ENCODE measurements around the gene DNAJC24. TPM values are rescaled to one million over a fixed set of nuclear protein-coding genes. Genes with fewer than 3 reads are reported as not detected.

The DNAJC24 gene
- total RNA-seq, 1 donor from 2014 or later = 14.6 TPM

DNA sequence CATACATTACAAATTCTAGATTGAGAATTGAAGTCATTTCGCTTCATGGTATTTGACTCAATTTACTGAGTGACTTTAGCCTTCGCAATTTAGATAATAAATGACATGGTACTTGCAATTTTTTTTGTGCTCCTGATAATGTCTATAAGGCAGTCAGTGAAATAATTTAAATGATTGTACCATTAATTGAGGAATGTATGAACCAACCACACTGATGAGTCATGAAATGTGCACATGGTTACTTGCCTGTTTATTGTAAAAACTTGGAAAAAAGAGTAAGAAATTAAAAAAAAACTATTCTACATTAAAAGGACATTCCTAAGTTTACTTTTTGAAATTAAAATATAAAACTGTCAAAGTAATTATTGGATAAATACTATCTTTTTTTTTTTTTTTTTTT is 43.3 kb downstream of the DNAJC24 start:
- Mint-ChIP-seq H3K4me1 (ENCODE audit: low read depth) (peaks cover 12% of the 10 kb centered on the region), H3K36me3 (ENCODE audit: low read depth) (peaks cover 8% of the 10 kb centered on the region), H3K9me3 (ENCODE audit: low read depth) (peaks cover 9% of the 10 kb centered on the region), H3K27ac (ENCODE audit: unreplicated experiment) (no peak overlapping the region), H3K27me3 (ENCODE audit: low read depth) (no peaks in the 10 kb centered on the region), H3K4me3 (ENCODE audit: unreplicated experiment) (no peak overlapping the region)
- TF ChIP-seq, protein P1, sequence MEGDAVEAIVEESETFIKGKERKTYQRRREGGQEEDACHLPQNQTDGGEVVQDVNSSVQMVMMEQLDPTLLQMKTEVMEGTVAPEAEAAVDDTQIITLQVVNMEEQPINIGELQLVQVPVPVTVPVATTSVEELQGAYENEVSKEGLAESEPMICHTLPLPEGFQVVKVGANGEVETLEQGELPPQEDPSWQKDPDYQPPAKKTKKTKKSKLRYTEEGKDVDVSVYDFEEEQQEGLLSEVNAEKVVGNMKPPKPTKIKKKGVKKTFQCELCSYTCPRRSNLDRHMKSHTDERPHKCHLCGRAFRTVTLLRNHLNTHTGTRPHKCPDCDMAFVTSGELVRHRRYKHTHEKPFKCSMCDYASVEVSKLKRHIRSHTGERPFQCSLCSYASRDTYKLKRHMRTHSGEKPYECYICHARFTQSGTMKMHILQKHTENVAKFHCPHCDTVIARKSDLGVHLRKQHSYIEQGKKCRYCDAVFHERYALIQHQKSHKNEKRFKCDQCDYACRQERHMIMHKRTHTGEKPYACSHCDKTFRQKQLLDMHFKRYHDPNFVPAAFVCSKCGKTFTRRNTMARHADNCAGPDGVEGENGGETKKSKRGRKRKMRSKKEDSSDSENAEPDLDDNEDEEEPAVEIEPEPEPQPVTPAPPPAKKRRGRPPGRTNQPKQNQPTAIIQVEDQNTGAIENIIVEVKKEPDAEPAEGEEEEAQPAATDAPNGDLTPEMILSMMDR (IDR thresholded peaks at IDR 0.05) = no peak
- no peak for DNase-seq (ENCODE audit: low spot score)

DNA sequence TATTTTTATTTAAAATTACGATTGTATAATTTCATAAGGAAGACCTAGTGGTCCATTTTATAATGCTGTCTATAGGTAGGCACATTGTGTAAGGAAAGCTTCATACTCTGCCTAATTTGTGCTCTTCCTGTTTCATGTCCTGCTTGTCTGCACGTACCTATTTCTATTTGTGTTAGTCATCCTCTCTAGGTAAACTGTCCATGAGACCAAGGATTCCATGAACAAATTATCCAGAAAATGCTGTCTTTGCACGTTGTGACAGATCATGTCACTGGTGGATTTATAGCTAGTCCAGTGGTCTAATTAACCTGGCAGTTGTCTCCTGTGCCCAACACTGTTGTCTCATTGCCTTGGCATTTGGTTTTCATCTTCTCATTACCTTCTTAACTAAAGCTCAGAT is 44.7 kb downstream of the DNAJC24 start:
- H3K9me3 Mint-ChIP-seq (ENCODE audit: low read depth) = peaks cover 9% of the 10 kb centered on the region
- H3K27me3 Mint-ChIP-seq (ENCODE audit: low read depth) = no peaks in the 10 kb centered on the region
- H3K4me1 Mint-ChIP-seq (ENCODE audit: low read depth) = peaks cover 12% of the 10 kb centered on the region
- DNase-seq (ENCODE audit: low spot score) = no peak
- H3K36me3 Mint-ChIP-seq (ENCODE audit: low read depth) = peaks cover 8% of the 10 kb centered on the region
- TF ChIP-seq, protein P1 (IDR thresholded peaks at IDR 0.05) = no peak
- no peak overlapping the region for H3K27ac Mint-ChIP-seq (ENCODE audit: unreplicated experiment)
- H3K4me3 Mint-ChIP-seq (ENCODE audit: unreplicated experiment) = no peak overlapping the region

DNA sequence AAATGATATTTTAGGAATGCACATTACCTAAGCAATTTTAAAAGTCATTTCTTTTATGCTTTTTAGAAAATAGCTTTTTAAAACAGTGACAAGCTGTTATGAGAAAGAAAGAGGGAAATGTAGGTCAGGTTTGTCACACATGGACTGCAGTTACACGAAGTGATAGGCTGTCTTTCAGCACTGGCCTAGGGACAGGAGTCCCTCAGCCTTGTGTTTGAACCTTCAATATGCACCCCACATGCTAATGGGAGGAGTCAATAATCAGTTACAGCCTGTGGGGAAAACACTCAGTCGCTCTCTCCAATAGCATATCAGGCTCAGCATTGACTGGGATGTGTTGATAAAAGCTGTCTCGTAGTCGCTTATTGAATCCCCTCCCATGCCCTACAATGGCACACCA is 45.8 kb downstream of the DNAJC24 start:
- DNase-seq (ENCODE audit: low spot score) = no peak
- Mint-ChIP-seq H3K4me3 (ENCODE audit: unreplicated experiment) (no peak overlapping the region), H3K27ac (ENCODE audit: unreplicated experiment) (no peak overlapping the region), H3K9me3 (ENCODE audit: low read depth) (peaks cover 9% of the 10 kb centered on the region), H3K36me3 (ENCODE audit: low read depth) (peaks cover 8% of the 10 kb centered on the region), H3K27me3 (ENCODE audit: low read depth) (no peaks in the 10 kb centered on the region), H3K4me1 (ENCODE audit: low read depth) (peaks cover 12% of the 10 kb centered on the region)
- TF ChIP-seq, protein P1 (IDR thresholded peaks at IDR 0.05) = no peak

DNA sequence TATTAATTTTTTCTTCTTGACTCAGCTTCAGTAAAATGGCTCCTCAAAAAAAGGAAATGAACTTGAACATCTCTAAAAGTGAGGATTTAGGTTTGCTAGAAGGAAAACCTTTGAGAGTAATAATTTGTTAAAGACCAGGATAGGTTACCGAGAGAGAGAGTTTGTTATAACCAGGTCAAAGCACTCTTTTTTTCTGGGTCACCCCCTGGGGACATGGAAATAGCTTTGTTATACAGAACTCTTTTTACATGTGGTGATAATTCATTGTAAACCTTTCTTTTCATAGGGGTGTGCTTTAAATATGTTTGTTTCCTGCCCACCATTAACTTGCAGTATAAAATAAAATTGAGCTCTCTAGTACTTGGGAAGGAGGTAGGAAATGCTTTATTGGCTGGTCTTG is 47.7 kb downstream of the DNAJC24 start:
- H3K4me3 Mint-ChIP-seq (ENCODE audit: unreplicated experiment) = no peak overlapping the region
- H3K27me3 Mint-ChIP-seq (ENCODE audit: low read depth) = no peaks in the 10 kb centered on the region
- H3K36me3 Mint-ChIP-seq (ENCODE audit: low read depth) = peaks cover 2% of the 10 kb centered on the region
- TF ChIP-seq, protein P1 (IDR thresholded peaks at IDR 0.05) = no peak
- DNase-seq (ENCODE audit: low spot score) = no peak
- no peaks in the 10 kb centered on the region for H3K9me3 Mint-ChIP-seq (ENCODE audit: low read depth)
- peaks cover 12% of the 10 kb centered on the region for H3K4me1 Mint-ChIP-seq (ENCODE audit: low read depth)
- no peak overlapping the region for H3K27ac Mint-ChIP-seq (ENCODE audit: unreplicated experiment)

DNA sequence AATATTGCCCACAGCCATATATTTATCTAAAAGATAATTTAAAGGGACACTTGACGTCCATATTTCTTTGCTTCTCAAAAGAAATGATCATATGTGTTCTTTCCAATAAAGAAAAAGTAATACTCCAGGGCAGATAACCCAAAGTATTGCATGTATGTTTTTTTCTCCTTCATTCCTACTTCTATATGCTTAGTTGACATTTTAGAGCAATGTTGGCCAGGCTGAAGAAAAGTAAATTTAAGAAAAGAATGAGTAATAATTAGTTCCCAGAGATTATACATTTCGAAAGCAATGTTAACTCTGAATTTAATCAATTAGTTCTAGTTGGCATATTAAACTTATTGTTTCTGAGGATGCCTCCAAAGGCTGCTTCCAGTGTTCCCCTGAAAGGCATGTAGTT is 48.2 kb downstream of the DNAJC24 start:
- H3K27ac Mint-ChIP-seq (ENCODE audit: unreplicated experiment) = no peak overlapping the region
- TF ChIP-seq, protein P1 (IDR thresholded peaks at IDR 0.05) = no peak
- H3K9me3 Mint-ChIP-seq (ENCODE audit: low read depth) = no peaks in the 10 kb centered on the region
- H3K36me3 Mint-ChIP-seq (ENCODE audit: low read depth) = peaks cover 2% of the 10 kb centered on the region
- no peaks in the 10 kb centered on the region for H3K27me3 Mint-ChIP-seq (ENCODE audit: low read depth)
- H3K4me1 Mint-ChIP-seq (ENCODE audit: low read depth) = peaks cover 12% of the 10 kb centered on the region
- no peak overlapping the region for H3K4me3 Mint-ChIP-seq (ENCODE audit: unreplicated experiment)
- no peak for DNase-seq (ENCODE audit: low spot score)

Measured in chondrocyte (in vitro differentiated cells).